ENCODE measurements around the gene ZNF727.
A peak's percentile ranks its signal among the peaks of the same experiment; 100 is the strongest.
"Not testable (repeated sequence)": the region's sequence is repeated elsewhere in the genome, so short reads cannot be mapped to it uniquely, and the experiment has no call there.

Gene ZNF727

GRCh38 chr7:64045301-64046040 is at the start of gene ZNF727:
Gene ZNF727 (plus strand): TSS chr7:64045434. CDS start chr7:64045622, 188 bp downstream.
- no peak for TF ChIP-seq CTCF (IDR thresholded peaks at IDR 0.05; ENCODE audit: insufficient read depth, missing control alignments)
- peak; percentile 71 for DNase-seq (ENCODE audit: insufficient read length, low spot score)
- FAIRE-seq: peak; percentile 95

- TF ChIP-seq CTCF (IDR thresholded peaks at IDR 0.05; ENCODE audit: insufficient read depth, missing control alignments): no peak
- FAIRE-seq (no peak), DNase-seq (ENCODE audit: insufficient read length, low spot score) (no peak)
These were observed 46.7 kb upstream of the ZNF727 start, which contains the start of gene ZNF722 for GRCh38 chr7:63998549-63998948. Gene ZNF722 (plus strand): TSS chr7:63998849. CDS start chr7:63998962, 113 bp downstream.

- not testable (repeated sequence) for DNase-seq (ENCODE audit: insufficient read length, low spot score); FAIRE-seq
These were observed 29.7 kb upstream of the ZNF727 start for GRCh38 chr7:64015496-64015895.

GRCh38 chr7:64035388-64035787 is 9.8 kb upstream of the ZNF727 start:
- TF ChIP-seq CTCF (IDR thresholded peaks at IDR 0.05; ENCODE audit: insufficient read depth, missing control alignments): no peak
- DNase-seq (ENCODE audit: insufficient read length, low spot score) (no peak), FAIRE-seq (no peak)

- no peak for FAIRE-seq
- TF ChIP-seq CTCF (IDR thresholded peaks at IDR 0.05; ENCODE audit: insufficient read depth, missing control alignments): no peak
- DNase-seq (ENCODE audit: insufficient read length, low spot score): no peak
These were observed 8.1 kb upstream of the ZNF727 start for GRCh38 chr7:64037095-64037494.

GRCh38 chr7:64046041-64046389 is 781 bp downstream of the ZNF727 start:
- FAIRE-seq: no peak
- no peak for TF ChIP-seq CTCF (IDR thresholded peaks at IDR 0.05; ENCODE audit: insufficient read depth, missing control alignments)
- no peak for DNase-seq (ENCODE audit: insufficient read length, low spot score)

GRCh38 chr7:64077837-64078698 is 32.8 kb downstream of the ZNF727 start:
- not testable (repeated sequence) for DNase-seq (ENCODE audit: insufficient read length, low spot score); FAIRE-seq

- FAIRE-seq: no peak
- TF ChIP-seq CTCF (IDR thresholded peaks at IDR 0.05; ENCODE audit: insufficient read depth, missing control alignments): no peak
- DNase-seq (ENCODE audit: insufficient read length, low spot score): no peak
These were observed 33.4 kb downstream of the ZNF727 start for GRCh38 chr7:64078699-64078994.

Data from D721Med (cell line).